ENCODE data around the gene NOTCH2.

Gene NOTCH2

GRCh38 chr1:119975006-119975405 is 94.5 kb downstream of the NOTCH2 start:
- no peak overlapping the region for H3K27ac ChIP-seq

DNA sequence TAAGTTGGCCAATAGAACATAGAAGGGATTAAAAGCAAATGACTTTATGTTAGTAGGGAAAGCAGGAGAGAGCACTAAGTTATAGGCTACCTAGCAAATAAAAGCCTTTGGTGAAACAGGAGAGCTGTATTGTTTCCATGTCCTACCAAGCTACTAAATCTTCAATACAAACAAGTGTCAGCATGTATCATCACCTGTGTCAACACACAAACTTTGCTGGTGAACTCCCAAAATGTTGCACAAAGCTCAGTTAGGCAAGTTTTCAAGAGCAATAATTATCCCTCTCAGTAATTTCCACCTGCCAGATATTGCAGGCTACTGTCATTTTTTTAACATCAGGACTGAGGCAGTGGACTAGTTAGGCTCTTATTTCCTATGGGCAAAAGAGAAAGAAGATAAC is 95.4 kb downstream of the NOTCH2 start:
- Histone ChIP-seq H3K4me3 (ENCODE audit: low read depth, low read length) (no peak overlapping the region), H3K79me2 (no peaks in the 10 kb centered on the region), H3K27ac (no peak overlapping the region)

More at GRCh38 chr1:119975006-119975405, 94.5 kb downstream of the NOTCH2 start:
- Histone ChIP-seq H3K4me2 (ENCODE audit: low read length) (no peak overlapping the region), H3K4me3 (ENCODE audit: low read depth, low read length) (no peak overlapping the region), H3K9me3 (ENCODE audit: control insufficient read depth, low read length) (no peaks in the 10 kb centered on the region), H3K9ac (no peak overlapping the region), H2AFZ (no peak overlapping the region), H3K4me1 (no peaks in the 10 kb centered on the region), H3K36me3 (ENCODE audit: control insufficient read depth, insufficient read depth, low read length) (no peaks in the 10 kb centered on the region), H3K27me3 (ENCODE audit: control insufficient read depth, insufficient read depth, low read length) (no peaks in the 10 kb centered on the region), H3K79me2 (no peaks in the 10 kb centered on the region)
- no peak for TF ChIP-seq CTCF (IDR thresholded peaks at IDR 0.05)

DNA sequence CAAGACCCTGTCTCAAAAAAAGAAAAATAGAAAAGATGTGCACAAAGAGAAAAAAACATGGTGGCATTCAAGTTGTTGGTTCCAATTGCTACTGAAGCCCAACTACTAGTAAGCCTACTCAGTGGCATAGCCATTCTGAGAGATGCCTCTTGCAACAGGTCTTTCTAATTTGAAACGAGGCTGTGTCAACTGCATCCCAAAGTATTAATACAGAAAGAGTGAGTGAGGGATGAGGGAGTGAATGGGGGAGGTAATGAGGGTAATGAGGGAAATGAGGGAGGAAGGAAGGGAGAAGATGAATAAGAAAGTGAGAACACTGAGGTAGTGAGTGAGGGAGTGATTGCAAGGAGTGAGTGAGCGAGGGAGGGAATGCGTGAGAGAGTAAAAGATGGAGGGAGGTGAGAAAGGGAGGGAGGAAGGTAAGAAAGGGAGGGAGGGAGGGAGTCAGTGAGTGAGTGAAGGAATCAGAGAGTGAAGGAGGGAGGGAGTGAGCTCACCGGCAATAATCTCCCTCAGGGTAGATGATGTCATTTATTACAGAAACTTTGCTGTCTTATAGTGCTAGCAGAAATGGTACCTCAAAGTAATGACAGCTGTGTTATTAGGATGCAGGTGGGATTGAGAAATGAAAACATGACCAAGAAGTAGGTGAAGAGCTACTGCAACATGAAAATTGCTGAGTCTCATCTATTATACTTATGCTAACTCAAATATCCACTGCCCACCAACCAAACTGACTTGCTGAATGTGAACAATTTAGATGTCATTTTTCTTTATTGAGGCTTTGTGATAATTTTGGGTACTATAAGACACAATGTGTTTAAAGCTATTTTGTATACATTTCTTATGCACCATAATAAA is 97.5 kb downstream of the NOTCH2 start:
- H3K27ac ChIP-seq: no peak overlapping the region

More for the DNA sequence above, 95.4 kb downstream of the NOTCH2 start:
- TF ChIP-seq CTCF (IDR thresholded peaks at IDR 0.05): no peak
- no peak overlapping the region for H3K4me2 ChIP-seq (ENCODE audit: low read length)
- H3K4me1 ChIP-seq: no peaks in the 10 kb centered on the region
- H2AFZ ChIP-seq: no peak overlapping the region
- H3K27me3 ChIP-seq (ENCODE audit: control insufficient read depth, insufficient read depth, low read length): no peaks in the 10 kb centered on the region
- no peaks in the 10 kb centered on the region for H3K9me3 ChIP-seq (ENCODE audit: control insufficient read depth, low read length)
- no peak overlapping the region for H3K9ac ChIP-seq
- H3K36me3 ChIP-seq (ENCODE audit: control insufficient read depth, insufficient read depth, low read length): no peaks in the 10 kb centered on the region

GRCh38 chr1:119968601-119969000 is 100.9 kb downstream of the NOTCH2 start:
- no peak overlapping the region for H3K9ac ChIP-seq
- H3K4me2 ChIP-seq (ENCODE audit: low read length): no peak overlapping the region
- no peak overlapping the region for H3K27ac ChIP-seq
- TF ChIP-seq CTCF (IDR thresholded peaks at IDR 0.05): no peak
- no peaks in the 10 kb centered on the region for H3K4me1 ChIP-seq
- no peaks in the 10 kb centered on the region for H3K9me3 ChIP-seq (ENCODE audit: control insufficient read depth, low read length)
- H3K79me2 ChIP-seq: no peaks in the 10 kb centered on the region
- H2AFZ ChIP-seq: no peak overlapping the region
- no peaks in the 10 kb centered on the region for H3K36me3 ChIP-seq (ENCODE audit: control insufficient read depth, insufficient read depth, low read length)
- H3K4me3 ChIP-seq (ENCODE audit: low read depth, low read length): no peak overlapping the region
- no peaks in the 10 kb centered on the region for H3K27me3 ChIP-seq (ENCODE audit: control insufficient read depth, insufficient read depth, low read length)

More for the DNA sequence above, 97.5 kb downstream of the NOTCH2 start:
- Histone ChIP-seq H3K27me3 (ENCODE audit: control insufficient read depth, insufficient read depth, low read length) (no peaks in the 10 kb centered on the region), H3K9ac (no peak overlapping the region), H3K9me3 (ENCODE audit: control insufficient read depth, low read length) (no peaks in the 10 kb centered on the region), H3K4me2 (ENCODE audit: low read length) (no peak overlapping the region), H3K79me2 (no peaks in the 10 kb centered on the region), H3K4me3 (ENCODE audit: low read depth, low read length) (no peak overlapping the region), H3K4me1 (no peaks in the 10 kb centered on the region), H2AFZ (no peak overlapping the region), H3K36me3 (ENCODE audit: control insufficient read depth, insufficient read depth, low read length) (no peaks in the 10 kb centered on the region)
- no peak for TF ChIP-seq CTCF (IDR thresholded peaks at IDR 0.05)

- Histone ChIP-seq H3K79me2 (no peaks in the 10 kb centered on the region), H3K27me3 (ENCODE audit: control insufficient read depth, insufficient read depth, low read length) (no peaks in the 10 kb centered on the region), H3K4me2 (ENCODE audit: low read length) (no peak overlapping the region), H3K9me3 (ENCODE audit: control insufficient read depth, low read length) (no peaks in the 10 kb centered on the region), H3K4me3 (ENCODE audit: low read depth, low read length) (no peak overlapping the region), H3K36me3 (ENCODE audit: control insufficient read depth, insufficient read depth, low read length) (no peaks in the 10 kb centered on the region), H2AFZ (no peak overlapping the region), H3K4me1 (no peaks in the 10 kb centered on the region), H3K27ac (no peak overlapping the region), H3K9ac (no peak overlapping the region)
- peak; percentile 67 for TF ChIP-seq CTCF (IDR thresholded peaks at IDR 0.05)
Observed at GRCh38 chr1:119968068-119968492, 101.4 kb downstream of the NOTCH2 start.

Measured in parathyroid adenoma (tissue), 2 donors.